ENCODE results near the gene SIL1. TPM values are rescaled to one million over a fixed set of nuclear protein-coding genes. Genes with fewer than 3 reads are reported as not detected.

Gene SIL1
- total and polyA plus RNA-seq, 9 of the 15 experiments (the other 6 are each of a cell fraction or from before 2014, with no cell fraction given): 1.3 to 30.5 (median 18.1) TPM

- no peak for TF ChIP-seq CLOCK (CRISPR knock-in tag; IDR thresholded peaks at IDR 0.05; ENCODE audit: borderline replicate concordance)
- no peak for TF ChIP-seq TFAM (CRISPR knock-in tag; conservative IDR thresholded peaks at IDR 0.05)
- no peak for TF ChIP-seq AFF1 (IDR thresholded peaks at IDR 0.05; ENCODE audit: low read depth in 1 of 2, partially characterized antibody in 2 of 2)
- no peak for TF ChIP-seq ZNF3 (CRISPR knock-in tag; IDR thresholded peaks at IDR 0.05)
- TF ChIP-seq RBM14 (IDR thresholded peaks at IDR 0.05; ENCODE audit: borderline replicate concordance, insufficient read depth, low read depth, low read length): no peak
- TF ChIP-seq, protein P1, sequence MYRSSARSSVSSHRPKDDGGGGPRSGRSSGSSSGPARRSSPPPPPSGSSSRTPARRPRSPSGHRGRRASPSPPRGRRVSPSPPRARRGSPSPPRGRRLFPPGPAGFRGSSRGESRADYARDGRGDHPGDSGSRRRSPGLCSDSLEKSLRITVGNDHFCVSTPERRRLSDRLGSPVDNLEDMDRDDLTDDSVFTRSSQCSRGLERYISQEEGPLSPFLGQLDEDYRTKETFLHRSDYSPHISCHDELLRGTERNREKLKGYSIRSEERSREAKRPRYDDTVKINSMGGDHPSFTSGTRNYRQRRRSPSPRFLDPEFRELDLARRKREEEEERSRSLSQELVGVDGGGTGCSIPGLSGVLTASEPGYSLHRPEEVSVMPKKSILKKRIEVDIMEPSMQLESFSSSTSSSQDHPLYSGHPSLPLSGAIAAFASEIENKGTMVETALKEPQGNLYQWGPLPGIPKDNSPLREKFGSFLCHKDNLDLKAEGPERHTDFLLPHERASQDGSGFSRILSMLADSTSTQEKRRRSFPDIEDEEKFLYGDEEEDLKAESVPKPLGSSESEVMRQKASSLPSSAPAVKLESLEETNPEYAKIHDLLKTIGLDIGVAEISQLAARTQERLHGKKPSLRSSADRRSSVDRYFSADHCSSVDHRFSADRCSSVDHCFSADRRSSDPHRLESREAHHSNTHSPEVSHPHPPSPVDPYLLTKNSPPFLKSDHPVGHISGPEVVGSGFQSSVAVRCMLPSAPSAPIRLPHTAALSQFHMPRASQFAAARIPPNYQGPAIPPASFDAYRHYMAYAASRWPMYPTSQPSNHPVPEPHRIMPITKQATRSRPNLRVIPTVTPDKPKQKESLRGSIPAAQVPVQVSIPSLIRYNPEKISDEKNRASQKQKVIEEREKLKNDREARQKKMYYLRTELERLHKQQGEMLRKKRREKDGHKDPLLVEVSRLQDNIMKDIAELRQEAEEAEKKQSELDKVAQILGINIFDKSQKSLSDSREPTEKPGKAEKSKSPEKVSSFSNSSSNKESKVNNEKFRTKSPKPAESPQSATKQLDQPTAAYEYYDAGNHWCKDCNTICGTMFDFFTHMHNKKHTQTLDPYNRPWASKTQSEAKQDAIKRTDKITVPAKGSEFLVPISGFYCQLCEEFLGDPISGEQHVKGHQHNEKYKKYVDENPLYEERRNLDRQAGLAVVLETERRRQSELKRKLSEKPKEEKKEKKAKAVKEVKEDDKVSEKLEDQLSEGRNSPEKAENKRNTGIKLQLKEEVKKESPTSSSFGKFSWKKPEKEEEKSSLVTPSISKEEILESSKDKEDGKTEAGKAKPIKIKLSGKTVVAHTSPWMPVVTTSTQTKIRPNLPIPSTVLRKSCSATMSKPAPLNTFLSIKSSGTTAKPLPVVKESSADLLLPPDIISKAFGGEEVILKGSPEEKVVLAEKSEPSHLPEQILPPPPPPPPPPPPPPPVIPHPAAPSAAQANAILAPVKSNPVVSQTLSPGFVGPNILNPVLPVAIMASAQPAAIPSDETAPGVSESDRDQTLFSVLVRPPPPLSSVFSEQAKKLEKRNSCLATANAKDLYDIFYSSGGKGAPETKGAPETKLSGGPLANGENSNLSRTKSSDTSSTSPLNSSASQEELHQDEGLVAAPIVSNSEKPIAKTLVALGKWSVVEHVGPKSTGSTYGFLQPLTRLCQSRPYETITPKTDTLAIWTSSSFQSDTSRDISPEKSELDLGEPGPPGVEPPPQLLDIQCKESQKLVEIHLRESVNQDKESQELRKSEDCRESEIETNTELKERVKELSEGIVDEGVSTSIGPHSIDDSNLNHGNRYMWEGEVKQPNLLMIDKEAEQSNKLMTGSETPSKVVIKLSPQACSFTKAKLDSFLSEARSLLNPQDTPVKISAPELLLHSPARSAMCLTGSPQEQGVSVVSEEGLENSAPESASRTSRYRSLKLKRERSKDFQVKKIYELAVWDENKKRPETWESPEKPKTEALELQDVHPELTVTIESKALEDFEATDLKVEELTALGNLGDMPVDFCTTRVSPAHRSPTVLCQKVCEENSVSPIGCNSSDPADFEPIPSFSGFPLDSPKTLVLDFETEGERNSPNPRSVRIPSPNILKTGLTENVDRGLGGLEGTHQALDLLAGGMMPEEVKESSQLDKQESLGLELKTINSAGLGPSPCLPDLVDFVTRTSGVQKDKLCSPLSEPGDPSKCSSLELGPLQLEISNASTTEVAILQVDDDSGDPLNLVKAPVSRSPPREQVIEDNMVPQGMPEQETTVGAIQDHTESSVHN (IDR thresholded peaks at IDR 0.05; ENCODE audit: borderline replicate concordance in 1 of 2, low read depth in 1 of 2): no peak
- TF ChIP-seq ASH1L (IDR thresholded peaks at IDR 0.05; ENCODE audit: borderline replicate concordance, low read depth, partially characterized antibody): no peak
- TF ChIP-seq ZNF12 (CRISPR knock-in tag; IDR thresholded peaks at IDR 0.05): no peak
These were observed at the start of gene SIL1 (continued) for GRCh38 chr5:139197710-139198669.
